Measurements from ENCODE around the gene PKNOX2. TPM values are rescaled to one million over a fixed set of nuclear protein-coding genes. Genes with fewer than 3 reads are reported as not detected.

The PKNOX2 gene
- total and polyA plus RNA-seq, 9 donors = 11.5 to 27.8 (median 24.5) TPM

DNA sequence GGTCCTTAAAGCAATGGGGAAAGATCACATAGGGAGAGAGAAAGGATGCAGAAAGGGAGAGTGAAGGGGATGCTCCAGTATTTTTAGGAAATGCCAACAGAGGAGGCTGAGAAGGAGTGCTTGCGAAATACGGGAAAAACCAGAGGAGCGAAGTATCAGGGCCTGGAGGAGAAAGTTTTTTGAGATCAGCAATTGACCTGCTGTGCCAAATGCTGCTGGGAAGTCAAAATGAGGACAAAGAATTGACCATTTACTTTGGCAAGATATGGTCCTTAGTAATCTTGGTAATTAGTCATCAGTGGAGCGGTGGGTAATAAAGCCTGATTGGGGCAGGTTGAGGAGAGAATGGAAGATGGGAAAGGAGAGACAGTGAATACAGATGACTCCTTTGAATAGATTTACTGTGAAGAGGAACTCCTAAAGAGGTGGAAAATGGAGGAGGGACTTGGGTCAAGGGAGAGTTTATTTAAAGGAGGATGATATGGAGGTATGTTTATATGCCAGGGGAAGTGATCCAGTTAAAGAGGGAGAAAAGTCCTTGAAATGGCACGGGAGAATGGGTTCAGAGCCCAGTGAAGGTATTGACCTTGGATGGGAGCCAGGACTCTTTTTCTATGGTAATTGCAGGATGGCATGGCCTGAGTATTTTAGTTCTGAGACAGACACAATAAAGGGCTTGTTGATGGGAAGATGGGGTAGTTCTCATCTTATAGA, 111.5 kb downstream of the PKNOX2 start:
- H3K4me1 ChIP-seq (ENCODE audit: control insufficient read depth, insufficient read depth, low read length) = peaks cover 39% of the 10 kb centered on the region
- no peaks in the 10 kb centered on the region for H3K27me3 ChIP-seq (ENCODE audit: control insufficient read depth, insufficient read depth, low read length)
- DNase-seq = no peak
- WGBS (ENCODE audit: insufficient coverage) = 93% methylated on average over 5 of the region's 5 CpGs
- H3K9me3 ChIP-seq (replicated peaks; ENCODE audit: control insufficient read depth, low read depth, low read length) = no peaks in the 10 kb centered on the region
- no peak overlapping the region for H3K4me3 ChIP-seq (ENCODE audit: low read length)
- H3K36me3 ChIP-seq (ENCODE audit: control insufficient read depth, insufficient read depth, low read length) = peaks cover 14% of the 10 kb centered on the region
- H3K27ac ChIP-seq (ENCODE audit: low read length) = no peak overlapping the region

DNA sequence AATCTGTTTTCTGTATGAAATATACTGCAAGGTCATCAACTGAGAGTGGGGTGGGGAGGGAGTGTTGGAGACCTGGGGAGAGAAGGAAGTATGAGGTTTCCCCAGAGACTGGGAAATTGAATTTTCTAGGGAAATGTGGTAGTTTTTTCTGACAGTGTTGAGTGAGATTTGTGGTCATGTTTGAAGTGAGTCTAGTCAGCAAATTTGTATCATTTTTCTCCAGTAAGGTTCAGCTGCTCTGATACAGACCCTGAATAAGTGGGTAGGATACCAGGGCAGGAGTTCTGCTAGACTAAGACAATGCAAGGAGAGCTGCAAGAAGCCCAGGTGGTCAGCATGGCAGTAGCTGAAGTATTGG, 112.0 kb downstream of the PKNOX2 start:
- H3K4me1 ChIP-seq (ENCODE audit: control insufficient read depth, insufficient read depth, low read length) = peaks cover 38% of the 10 kb centered on the region
- no peak for DNase-seq
- no peaks in the 10 kb centered on the region for H3K9me3 ChIP-seq (replicated peaks; ENCODE audit: control insufficient read depth, low read depth, low read length)
- H3K27me3 ChIP-seq (ENCODE audit: control insufficient read depth, insufficient read depth, low read length) = no peaks in the 10 kb centered on the region
- no peak overlapping the region for H3K4me3 ChIP-seq (ENCODE audit: low read length)
- peaks cover 14% of the 10 kb centered on the region for H3K36me3 ChIP-seq (ENCODE audit: control insufficient read depth, insufficient read depth, low read length)
- no peak overlapping the region for H3K27ac ChIP-seq (ENCODE audit: low read length)

DNA sequence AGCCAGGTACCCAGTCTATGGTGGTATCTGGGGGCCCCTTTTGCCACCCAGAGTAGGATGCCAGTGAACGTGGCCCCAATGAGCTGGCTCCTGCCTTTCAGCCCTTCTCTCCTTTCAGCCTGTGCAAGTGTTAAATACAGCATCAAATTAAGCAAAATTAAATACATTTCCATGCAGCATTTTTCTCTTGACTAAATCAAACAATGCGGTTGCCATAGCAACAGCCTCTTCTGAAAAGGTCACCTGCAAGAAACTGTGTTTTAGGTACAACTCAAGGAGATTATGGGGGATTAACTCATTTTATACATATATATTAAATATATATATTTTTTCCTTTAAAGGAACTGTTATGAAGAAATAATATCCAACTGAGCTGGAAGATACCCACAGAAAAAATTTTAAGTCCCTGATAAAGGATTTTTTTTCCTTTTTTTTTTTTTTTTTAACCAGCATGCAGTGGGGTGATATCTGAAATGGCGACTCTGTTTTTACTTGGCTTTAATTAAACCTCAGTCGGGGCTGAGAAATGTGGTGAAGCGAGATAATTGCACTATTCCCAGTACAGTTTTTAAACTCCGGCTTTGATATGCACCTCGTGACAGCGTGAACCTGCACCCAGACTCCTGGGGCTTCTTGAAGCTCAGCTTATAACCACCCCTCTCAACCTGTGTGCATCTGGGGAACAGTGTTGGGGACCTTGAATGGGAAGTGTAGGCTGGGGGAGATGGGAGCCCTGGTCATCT, 115.3 kb downstream of the PKNOX2 start:
- 60% methylated on average over 1 of the region's 8 CpGs for WGBS (ENCODE audit: insufficient coverage)
- Histone ChIP-seq H3K36me3 (ENCODE audit: control insufficient read depth, insufficient read depth, low read length) (peaks cover 2% of the 10 kb centered on the region), H3K4me3 (ENCODE audit: low read length) (no peak overlapping the region), H3K27ac (ENCODE audit: low read length) (no peak overlapping the region), H3K9me3 (replicated peaks; ENCODE audit: control insufficient read depth, low read depth, low read length) (no peaks in the 10 kb centered on the region), H3K4me1 (ENCODE audit: control insufficient read depth, insufficient read depth, low read length) (peaks cover 46% of the 10 kb centered on the region), H3K27me3 (ENCODE audit: control insufficient read depth, insufficient read depth, low read length) (no peaks in the 10 kb centered on the region)
- DNase-seq = no peak

DNA sequence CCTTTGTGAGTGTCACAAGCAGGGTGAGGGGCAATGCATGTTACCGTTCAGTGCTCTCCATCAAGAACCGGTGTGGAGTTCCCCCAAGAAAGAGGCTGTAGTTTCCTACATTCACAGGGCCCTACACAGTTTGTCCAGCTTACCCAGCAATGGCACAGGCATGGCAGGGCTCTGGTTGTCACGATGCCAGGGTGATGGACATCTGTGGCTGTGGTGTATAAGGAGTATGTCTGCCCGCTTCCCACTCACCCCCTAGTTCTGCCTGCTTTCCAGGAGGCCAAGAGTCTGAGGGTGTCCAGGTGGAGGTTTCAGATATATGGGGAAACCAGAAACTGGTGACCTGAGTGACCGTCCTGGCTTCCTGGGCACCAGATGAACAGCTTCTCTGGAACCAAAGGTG, 116.1 kb downstream of the PKNOX2 start:
- no peak overlapping the region for H3K27ac ChIP-seq (ENCODE audit: low read length)
- H3K4me3 ChIP-seq (ENCODE audit: low read length) = no peak overlapping the region
- H3K36me3 ChIP-seq (ENCODE audit: control insufficient read depth, insufficient read depth, low read length) = peaks cover 2% of the 10 kb centered on the region
- H3K4me1 ChIP-seq (ENCODE audit: control insufficient read depth, insufficient read depth, low read length) = peaks cover 51% of the 10 kb centered on the region
- H3K9me3 ChIP-seq (replicated peaks; ENCODE audit: control insufficient read depth, low read depth, low read length) = no peaks in the 10 kb centered on the region
- no peak for DNase-seq
- WGBS (ENCODE audit: insufficient coverage) = 85% methylated on average over 2 of the region's 5 CpGs
- H3K27me3 ChIP-seq (ENCODE audit: control insufficient read depth, insufficient read depth, low read length) = no peaks in the 10 kb centered on the region

DNA sequence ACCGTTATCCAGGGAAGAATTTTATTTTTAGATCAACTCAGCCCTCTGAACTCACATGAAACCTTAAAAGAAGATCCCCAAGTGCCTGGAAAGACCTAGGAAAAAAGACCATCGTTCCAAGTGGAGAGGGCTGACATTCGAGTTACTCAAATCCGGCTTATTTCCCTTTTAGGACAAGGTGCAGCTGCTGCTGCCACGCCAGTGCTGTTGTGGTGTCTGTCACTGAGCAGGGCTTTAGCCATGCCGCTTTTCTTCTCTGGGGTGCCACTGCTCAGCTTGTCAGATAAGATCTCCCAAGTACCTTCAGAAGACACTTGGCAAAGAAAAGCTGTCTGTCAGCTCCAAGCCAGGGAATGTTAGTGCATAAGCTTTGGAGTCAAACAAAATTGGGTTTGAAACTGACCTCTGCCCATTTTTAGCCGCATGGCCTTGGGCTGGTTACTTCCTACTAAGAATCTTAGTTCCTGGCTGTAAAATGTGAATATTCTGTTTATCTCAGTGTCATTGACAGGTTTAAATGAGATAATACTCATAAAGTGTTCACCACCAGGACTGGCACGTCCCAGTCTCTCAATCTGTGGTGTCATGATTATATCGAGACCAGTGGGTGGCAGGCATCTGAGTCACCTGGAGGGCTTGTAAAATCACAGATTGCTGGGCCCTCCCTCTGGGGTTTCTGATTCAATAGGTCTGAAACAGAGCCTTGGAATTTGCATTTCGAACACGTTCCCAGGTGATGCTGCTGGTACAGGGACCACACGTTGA, 117.5 kb downstream of the PKNOX2 start:
- Histone ChIP-seq H3K9me3 (replicated peaks; ENCODE audit: control insufficient read depth, low read depth, low read length) (no peaks in the 10 kb centered on the region), H3K4me3 (ENCODE audit: low read length) (no peak overlapping the region), H3K27me3 (ENCODE audit: control insufficient read depth, insufficient read depth, low read length) (no peaks in the 10 kb centered on the region), H3K36me3 (ENCODE audit: control insufficient read depth, insufficient read depth, low read length) (peaks cover 2% of the 10 kb centered on the region), H3K27ac (ENCODE audit: low read length) (peak overlapping the region; percentile 21), H3K4me1 (ENCODE audit: control insufficient read depth, insufficient read depth, low read length) (peaks cover 62% of the 10 kb centered on the region)
- 66% methylated on average over 8 of the region's 12 CpGs for WGBS (ENCODE audit: insufficient coverage)
- DNase-seq = peak; percentile 43

DNA sequence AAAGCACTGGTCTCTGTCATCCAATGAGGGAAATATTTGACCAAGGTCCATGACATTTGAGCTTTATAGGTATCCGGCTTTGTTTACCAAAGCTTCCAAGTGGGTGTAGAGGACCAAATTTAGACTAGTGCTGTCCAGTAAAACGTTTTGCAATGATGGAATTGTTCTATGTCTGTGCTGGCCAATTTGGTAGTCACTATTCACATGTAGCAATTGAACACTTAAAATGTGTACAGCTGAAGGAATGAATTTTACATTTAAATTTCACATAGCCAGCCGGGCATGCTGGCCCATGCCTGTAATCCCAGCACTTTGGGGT, 118.0 kb downstream of the PKNOX2 start:
- Histone ChIP-seq H3K9me3 (replicated peaks; ENCODE audit: control insufficient read depth, low read depth, low read length) (no peaks in the 10 kb centered on the region), H3K27ac (ENCODE audit: low read length) (no peak overlapping the region), H3K4me1 (ENCODE audit: control insufficient read depth, insufficient read depth, low read length) (peaks cover 64% of the 10 kb centered on the region), H3K36me3 (ENCODE audit: control insufficient read depth, insufficient read depth, low read length) (peaks cover 2% of the 10 kb centered on the region), H3K27me3 (ENCODE audit: control insufficient read depth, insufficient read depth, low read length) (no peaks in the 10 kb centered on the region), H3K4me3 (ENCODE audit: low read length) (no peak overlapping the region)
- DNase-seq = no peak
- WGBS (ENCODE audit: insufficient coverage) = 100% methylated on average over 2 of the region's 3 CpGs

DNA sequence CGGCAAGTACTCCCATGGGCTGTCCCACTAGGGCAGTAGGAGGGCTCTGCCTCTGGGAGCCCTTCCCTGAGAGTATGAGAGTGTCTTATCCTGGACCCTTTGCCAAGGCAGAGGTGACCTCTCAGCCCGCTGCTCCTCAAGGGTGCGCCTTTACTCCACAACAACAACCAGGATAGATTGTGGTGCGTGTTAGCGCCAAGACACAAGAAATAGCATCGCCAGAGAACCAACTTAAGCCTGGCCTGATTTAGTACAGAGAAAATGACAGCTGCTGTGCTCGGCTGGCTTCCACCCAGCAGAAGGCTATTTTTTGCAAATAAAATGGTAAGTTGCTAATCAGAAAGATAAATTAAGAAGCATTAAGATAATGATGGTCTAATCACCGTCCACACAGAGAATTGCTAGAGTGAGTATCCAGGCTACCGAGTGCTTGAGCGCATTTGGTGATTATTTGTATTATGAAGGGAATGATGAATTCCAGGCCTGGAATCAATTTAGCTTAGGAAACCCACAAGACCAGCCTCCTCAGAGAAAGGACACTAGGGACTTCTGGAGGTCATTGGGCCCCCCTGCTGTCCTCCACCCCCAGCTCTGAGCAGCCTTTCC, 119.8 kb downstream of the PKNOX2 start:
- DNase-seq = peak; percentile 44
- no peaks in the 10 kb centered on the region for H3K9me3 ChIP-seq (replicated peaks; ENCODE audit: control insufficient read depth, low read depth, low read length)
- H3K4me1 ChIP-seq (ENCODE audit: control insufficient read depth, insufficient read depth, low read length) = peaks cover 80% of the 10 kb centered on the region
- peaks cover 9% of the 10 kb centered on the region for H3K36me3 ChIP-seq (ENCODE audit: control insufficient read depth, insufficient read depth, low read length)
- H3K4me3 ChIP-seq (ENCODE audit: low read length) = no peak overlapping the region
- peak overlapping the region; percentile 45 for H3K27ac ChIP-seq (ENCODE audit: low read length)
- WGBS (ENCODE audit: insufficient coverage) = 88% methylated on average over 9 of the region's 10 CpGs
- H3K27me3 ChIP-seq (ENCODE audit: control insufficient read depth, insufficient read depth, low read length) = no peaks in the 10 kb centered on the region

DNA sequence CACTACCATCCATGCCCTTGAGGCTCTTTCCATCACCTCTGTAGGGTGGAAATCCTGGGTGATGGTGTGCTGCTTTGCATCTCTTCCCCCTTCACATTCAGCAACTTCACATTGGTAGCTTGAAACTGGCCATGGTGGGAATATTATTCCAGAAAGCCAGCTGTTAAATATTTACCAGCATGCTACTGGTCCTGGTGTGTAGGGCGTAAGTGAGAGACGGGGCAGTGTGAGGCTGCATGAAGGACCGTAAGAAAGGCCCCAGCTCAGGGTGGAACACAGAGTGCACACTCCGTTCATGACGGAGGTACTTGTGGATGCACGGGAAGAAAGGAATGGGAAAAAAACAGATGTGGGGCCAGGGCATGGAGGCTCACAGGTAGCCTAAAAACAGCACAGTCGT, 121.3 kb downstream of the PKNOX2 start:
- no peak overlapping the region for H3K4me3 ChIP-seq (ENCODE audit: low read length)
- no peaks in the 10 kb centered on the region for H3K27me3 ChIP-seq (ENCODE audit: control insufficient read depth, insufficient read depth, low read length)
- H3K36me3 ChIP-seq (ENCODE audit: control insufficient read depth, insufficient read depth, low read length) = peaks cover 7% of the 10 kb centered on the region
- peaks cover 81% of the 10 kb centered on the region for H3K4me1 ChIP-seq (ENCODE audit: control insufficient read depth, insufficient read depth, low read length)
- WGBS (ENCODE audit: insufficient coverage) = 85% methylated on average over 5 of the region's 7 CpGs
- no peak for DNase-seq
- no peak overlapping the region for H3K27ac ChIP-seq (ENCODE audit: low read length)
- no peaks in the 10 kb centered on the region for H3K9me3 ChIP-seq (replicated peaks; ENCODE audit: control insufficient read depth, low read depth, low read length)

DNA sequence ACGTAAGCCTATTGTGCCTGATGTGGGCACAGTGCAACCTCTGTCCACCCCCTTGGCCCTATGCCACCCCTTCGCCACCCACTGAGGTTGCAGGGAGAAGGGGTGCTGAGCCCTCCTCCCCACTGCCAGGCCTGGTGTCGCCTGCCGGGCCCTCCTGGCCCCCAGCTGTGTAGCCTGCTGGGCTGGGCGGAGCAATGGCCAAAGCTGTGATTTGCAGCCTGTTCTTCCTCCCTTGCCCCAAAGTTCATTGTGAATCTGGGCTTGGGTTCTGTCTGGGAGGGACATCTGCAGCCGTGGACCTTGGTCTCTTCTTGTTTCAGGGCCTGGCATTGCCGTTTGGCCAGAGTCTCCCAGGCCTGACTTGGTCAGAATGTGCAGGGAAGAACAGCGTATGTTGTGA, 121.9 kb downstream of the PKNOX2 start:
- Histone ChIP-seq H3K36me3 (ENCODE audit: control insufficient read depth, insufficient read depth, low read length) (peaks cover 7% of the 10 kb centered on the region), H3K27ac (ENCODE audit: low read length) (peak overlapping the region; percentile 91), H3K27me3 (ENCODE audit: control insufficient read depth, insufficient read depth, low read length) (no peaks in the 10 kb centered on the region), H3K4me1 (ENCODE audit: control insufficient read depth, insufficient read depth, low read length) (peaks cover 76% of the 10 kb centered on the region), H3K4me3 (ENCODE audit: low read length) (no peak overlapping the region), H3K9me3 (replicated peaks; ENCODE audit: control insufficient read depth, low read depth, low read length) (no peaks in the 10 kb centered on the region)
- DNase-seq = no peak
- 57% methylated on average over 5 of the region's 8 CpGs for WGBS (ENCODE audit: insufficient coverage)
